ENCODE measurements around the gene LSS. TPM values are rescaled to one million over a fixed set of nuclear protein-coding genes. Genes with fewer than 3 reads are reported as not detected.

LSS gene
- total RNA-seq, 1 experiment from 2014 or later, result 130 TPM

GRCh38 chr21:46150073-46150472, 78.5 kb downstream of the LSS start:
- POLR2A ChIA-PET (ENCODE audit: low non-redundant PET), result no interaction called here
- no TSS peak for BruUV-seq (replicated peaks)
- intact Hi-C loops (cut with micrococcal nuclease; ENCODE audit: unreplicated experiment), result no loop called here
- no peak for DNase-seq (ENCODE audit: low spot score)
- H3K27me3 ChIP-seq (replicated peaks; ENCODE audit: insufficient read depth, low read depth, low read length, poor library complexity), result no peaks in the 10 kb centered on the region
- no peaks in the 10 kb centered on the region for H3K36me3 ChIP-seq (ENCODE audit: insufficient read depth, low read length, poor library complexity, severe bottlenecking)
- H3K27ac ChIP-seq (ENCODE audit: low read depth, low read length, poor library complexity, severe bottlenecking), result no peak overlapping the region
- CTCF ChIA-PET, result no interaction called here
- no peak for TF ChIP-seq CTCF (conservative IDR thresholded peaks at IDR 0.05; ENCODE audit: low read depth, low read length)
- no peak for TF ChIP-seq EZH2 (IDR thresholded peaks at IDR 0.05; ENCODE audit: borderline replicate concordance, low read depth, low read length, poor library complexity, severe bottlenecking)
- no peak overlapping the region for H3K4me3 ChIP-seq (ENCODE audit: low read depth, low read length, poor library complexity, severe bottlenecking)
- H3K4me1 ChIP-seq (ENCODE audit: insufficient read depth, low read length, poor library complexity, severe bottlenecking), result peaks cover 5% of the 10 kb centered on the region
- H3K9me3 ChIP-seq (ENCODE audit: low read depth, low read length, poor library complexity, severe bottlenecking), result no peaks in the 10 kb centered on the region

- Histone ChIP-seq H3K27ac (ENCODE audit: low read depth, low read length, poor library complexity, severe bottlenecking) (no peak overlapping the region), H3K27me3 (replicated peaks; ENCODE audit: insufficient read depth, low read depth, low read length, poor library complexity) (no peaks in the 10 kb centered on the region), H3K36me3 (ENCODE audit: insufficient read depth, low read length, poor library complexity, severe bottlenecking) (no peaks in the 10 kb centered on the region), H3K4me1 (ENCODE audit: insufficient read depth, low read length, poor library complexity, severe bottlenecking) (peaks cover 5% of the 10 kb centered on the region), H3K9me3 (ENCODE audit: low read depth, low read length, poor library complexity, severe bottlenecking) (no peaks in the 10 kb centered on the region), H3K4me3 (ENCODE audit: low read depth, low read length, poor library complexity, severe bottlenecking) (no peak overlapping the region)
- intact Hi-C loops (cut with micrococcal nuclease; ENCODE audit: unreplicated experiment), result no loop called here
- CTCF ChIA-PET, result no interaction called here
- POLR2A ChIA-PET (ENCODE audit: low non-redundant PET), result no interaction called here
- no TSS peak for BruUV-seq (replicated peaks)
- no peak for DNase-seq (ENCODE audit: low spot score)
- TF ChIP-seq CTCF (conservative IDR thresholded peaks at IDR 0.05; ENCODE audit: low read depth, low read length) (no peak), EZH2 (IDR thresholded peaks at IDR 0.05; ENCODE audit: borderline replicate concordance, low read depth, low read length, poor library complexity, severe bottlenecking) (no peak)
These were observed 79.2 kb downstream of the LSS start for GRCh38 chr21:46149205-46149901.

GRCh38 chr21:46148106-46148505, 80.5 kb downstream of the LSS start:
- H3K36me3 ChIP-seq (ENCODE audit: insufficient read depth, low read length, poor library complexity, severe bottlenecking), result no peaks in the 10 kb centered on the region
- no peaks in the 10 kb centered on the region for H3K4me1 ChIP-seq (ENCODE audit: insufficient read depth, low read length, poor library complexity, severe bottlenecking)
- BruUV-seq (replicated peaks), result no TSS peak
- ChIA-PET POLR2A (ENCODE audit: low non-redundant PET) (no interaction called here), CTCF (interaction anchor here (0.7 kb wide), 1 partner anchor 74 kb away, joined by 3 read pairs; no protein-coding TSS in a partner anchor)
- H3K4me3 ChIP-seq (ENCODE audit: low read depth, low read length, poor library complexity, severe bottlenecking), result no peak overlapping the region
- H3K27ac ChIP-seq (ENCODE audit: low read depth, low read length, poor library complexity, severe bottlenecking), result no peak overlapping the region
- no peak for DNase-seq (ENCODE audit: low spot score)
- intact Hi-C loops (cut with micrococcal nuclease; ENCODE audit: unreplicated experiment), result no loop called here
- no peaks in the 10 kb centered on the region for H3K9me3 ChIP-seq (ENCODE audit: low read depth, low read length, poor library complexity, severe bottlenecking)
- TF ChIP-seq EZH2 (IDR thresholded peaks at IDR 0.05; ENCODE audit: borderline replicate concordance, low read depth, low read length, poor library complexity, severe bottlenecking) (no peak), CTCF (conservative IDR thresholded peaks at IDR 0.05; ENCODE audit: low read depth, low read length) (no peak)
- no peaks in the 10 kb centered on the region for H3K27me3 ChIP-seq (replicated peaks; ENCODE audit: insufficient read depth, low read depth, low read length, poor library complexity)
